HG02852 (cell line): ENCODE data around the gene NXPH4.

Source experiments
- ATAC-seq: cut with Tn5 transposase; IDR thresholded peaks from one replicate; pipeline ENCODE4 v1.9.1; 2021; ENCODE audit warnings: mild to moderate bottlenecking, moderate library complexity; ENCODE audit not compliant: unreplicated experiment

Gene NXPH4

DNA sequence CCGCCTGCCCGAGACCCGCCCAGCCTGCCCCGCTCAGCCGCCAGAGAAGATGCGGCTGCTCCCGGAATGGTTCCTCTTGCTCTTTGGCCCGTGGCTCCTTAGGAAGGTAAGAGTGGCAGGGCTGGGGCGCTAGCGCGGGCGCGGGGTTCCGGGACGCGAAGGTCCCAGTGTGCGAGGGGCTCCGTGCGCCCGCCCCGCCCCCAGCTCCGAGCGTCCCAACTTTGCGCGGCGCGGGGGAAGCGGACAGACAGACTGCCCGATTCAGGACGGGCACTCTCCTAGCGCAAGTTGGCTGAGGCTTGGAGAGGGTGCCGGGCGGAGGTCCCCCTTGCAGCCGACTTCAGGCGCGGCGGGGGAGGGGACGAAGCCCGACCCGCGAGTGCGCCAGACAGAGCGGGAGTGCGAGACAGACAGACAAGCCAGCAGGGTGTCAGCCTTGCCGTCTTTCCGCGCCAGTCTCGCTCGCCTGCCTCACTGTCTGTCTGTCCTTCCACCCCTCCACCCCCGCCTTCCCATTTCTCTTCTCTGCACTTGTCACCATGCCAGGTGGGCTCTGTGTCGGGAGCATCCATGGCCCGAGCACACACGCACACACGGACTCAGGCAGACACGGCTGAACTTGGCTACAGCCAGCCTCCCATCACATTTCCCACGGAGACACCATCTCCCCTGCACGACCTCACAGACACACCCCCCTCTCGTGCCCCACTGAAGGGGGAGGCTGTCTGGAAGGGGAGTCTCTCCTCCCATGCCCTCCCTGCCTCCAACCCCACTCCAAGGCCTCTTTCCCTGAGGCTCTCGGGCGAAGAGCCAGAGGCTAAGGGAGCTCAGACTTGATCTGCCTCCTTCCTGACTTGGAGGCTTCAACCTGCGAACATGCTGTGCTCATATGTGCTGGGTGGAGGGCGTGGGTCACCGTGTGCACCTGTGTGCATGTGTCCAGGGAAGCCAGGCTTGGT is 606 bp downstream of the NXPH4 start:
- peak; percentile 3 for ATAC-seq

DNA sequence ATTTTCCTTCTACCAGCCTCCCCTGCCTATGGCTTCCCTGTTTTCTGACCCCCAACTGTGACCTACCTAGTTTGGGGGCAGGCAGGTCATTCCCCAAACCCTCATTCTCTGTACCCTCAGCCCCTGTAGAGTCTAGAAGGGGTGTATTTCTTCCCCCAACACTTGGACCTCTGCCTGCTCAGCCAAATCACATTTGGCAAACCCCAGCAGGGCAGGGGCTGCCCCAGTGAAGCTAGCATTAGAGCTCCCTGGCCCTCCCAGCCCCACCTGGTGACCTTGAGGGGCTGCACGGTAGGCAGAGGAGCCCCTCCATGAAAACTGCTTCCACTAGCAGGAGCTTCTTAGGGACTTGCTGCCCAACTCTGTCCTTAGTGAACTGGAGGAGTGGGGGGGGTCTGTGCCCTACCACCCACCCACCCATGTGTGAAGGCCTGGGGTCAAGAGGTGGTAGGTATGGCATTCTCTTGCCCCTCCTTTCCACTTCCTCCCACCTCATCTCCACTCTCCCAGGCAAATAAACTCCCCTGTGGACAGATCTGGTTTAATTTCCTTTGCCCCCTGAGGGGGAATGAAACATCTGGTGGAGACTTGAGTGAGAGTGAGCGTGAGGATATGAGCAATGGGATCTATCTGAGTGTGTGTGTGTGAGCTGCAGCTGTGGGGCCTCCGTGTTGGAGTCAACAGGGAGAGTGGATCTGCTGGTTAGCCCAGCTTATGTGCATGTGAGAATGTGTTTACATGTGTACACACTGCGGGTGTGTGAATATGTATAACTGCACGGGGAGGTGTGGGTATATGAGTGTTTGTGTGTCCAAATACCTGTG is 1.6 kb downstream of the NXPH4 start:
- no peak for ATAC-seq

DNA sequence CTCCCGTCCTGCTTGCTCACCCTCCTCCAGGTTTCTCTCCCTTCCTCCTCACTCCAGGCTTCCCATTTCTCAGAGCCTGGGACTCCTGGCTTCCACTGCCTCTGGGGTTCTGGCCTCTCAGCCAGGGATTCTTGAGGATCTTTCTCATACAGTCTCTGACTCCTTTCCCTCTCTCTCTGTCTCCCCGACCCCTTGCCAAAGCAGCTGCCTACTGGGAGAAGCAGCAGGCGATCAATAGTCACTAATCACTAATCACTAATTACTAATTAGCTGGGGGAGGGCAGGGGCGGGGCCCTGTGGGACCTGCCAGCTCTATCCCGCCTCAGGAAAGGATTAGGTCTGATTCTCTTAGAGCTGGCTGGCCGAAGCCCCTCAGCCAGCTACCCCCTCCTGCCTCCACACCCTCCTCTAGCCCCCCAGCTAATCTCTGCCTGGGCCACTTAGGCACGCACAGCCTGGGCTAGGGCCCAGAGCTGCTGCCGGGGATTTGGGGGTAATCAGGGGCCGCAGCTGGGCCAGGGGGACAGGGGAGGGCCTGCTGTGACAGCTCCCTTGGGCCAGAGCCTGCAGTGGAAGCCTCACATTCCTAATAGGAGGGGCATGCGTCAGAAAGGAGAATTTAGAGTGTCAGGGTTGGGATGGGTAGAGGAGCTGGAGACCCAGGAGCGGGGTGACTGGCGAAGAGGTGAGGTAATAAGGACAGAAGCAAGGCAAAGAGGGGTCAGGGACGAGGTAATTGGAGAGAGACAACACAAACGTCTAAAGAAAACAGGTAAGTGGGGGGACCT is 2.8 kb downstream of the NXPH4 start:
- ATAC-seq = no peak

DNA sequence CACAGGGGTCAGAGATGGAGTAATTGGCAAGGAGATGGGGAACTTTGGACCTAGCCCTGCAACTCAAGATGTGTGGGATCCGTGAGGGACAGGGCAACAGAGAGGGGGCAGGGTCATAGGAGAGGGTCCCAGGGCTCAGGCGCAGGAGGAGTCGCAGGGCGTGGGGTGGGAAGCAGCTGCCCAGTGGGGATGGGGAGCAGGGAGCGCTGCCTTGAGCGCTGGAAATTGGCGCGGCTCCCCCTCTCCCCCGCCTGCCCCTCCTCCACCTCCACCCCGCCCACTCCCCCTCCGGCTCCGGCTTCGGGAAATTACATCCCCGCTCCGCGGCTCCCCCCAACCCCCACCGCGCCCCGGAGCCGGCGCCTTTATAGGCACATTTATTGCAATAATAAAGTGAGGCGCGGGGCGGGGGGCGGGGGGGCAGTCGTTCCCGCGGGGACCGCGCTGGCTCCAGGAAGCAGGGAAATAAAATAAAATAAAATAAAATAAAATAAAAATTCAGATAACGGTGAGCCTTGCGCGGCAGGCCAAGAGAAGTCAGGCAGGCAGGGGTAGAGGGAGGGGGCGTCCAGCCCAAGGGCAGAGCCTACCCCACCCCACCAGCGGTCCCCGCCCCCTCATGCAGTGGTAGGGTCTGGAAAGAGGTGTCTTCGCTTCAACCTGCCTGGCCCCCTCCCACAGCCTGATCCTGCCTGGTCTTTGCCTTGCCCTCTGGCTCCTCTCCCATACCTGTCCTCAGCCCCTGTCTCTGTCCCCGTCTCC is 3.6 kb downstream of the NXPH4 start:
- ATAC-seq = no peak

DNA sequence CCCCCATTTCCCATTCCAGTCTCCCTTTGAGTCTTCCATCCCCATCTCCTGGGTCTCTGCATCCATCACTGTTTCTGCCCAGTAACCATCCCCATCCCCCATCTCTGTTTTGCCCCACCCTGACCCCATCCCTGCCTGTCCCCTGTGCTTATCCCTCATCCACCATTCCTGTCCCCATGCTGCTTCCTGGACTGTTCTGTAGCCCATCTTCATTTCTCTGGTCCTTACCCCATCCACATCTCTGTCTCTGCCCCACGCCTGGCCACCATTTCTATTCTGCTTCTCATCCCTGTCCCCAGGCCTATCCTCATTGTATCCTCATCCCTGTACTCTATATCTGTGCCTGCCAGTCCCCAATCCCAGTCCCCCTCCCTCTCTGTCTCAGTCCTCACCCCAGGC is 4.2 kb downstream of the NXPH4 start:
- no peak for ATAC-seq

DNA sequence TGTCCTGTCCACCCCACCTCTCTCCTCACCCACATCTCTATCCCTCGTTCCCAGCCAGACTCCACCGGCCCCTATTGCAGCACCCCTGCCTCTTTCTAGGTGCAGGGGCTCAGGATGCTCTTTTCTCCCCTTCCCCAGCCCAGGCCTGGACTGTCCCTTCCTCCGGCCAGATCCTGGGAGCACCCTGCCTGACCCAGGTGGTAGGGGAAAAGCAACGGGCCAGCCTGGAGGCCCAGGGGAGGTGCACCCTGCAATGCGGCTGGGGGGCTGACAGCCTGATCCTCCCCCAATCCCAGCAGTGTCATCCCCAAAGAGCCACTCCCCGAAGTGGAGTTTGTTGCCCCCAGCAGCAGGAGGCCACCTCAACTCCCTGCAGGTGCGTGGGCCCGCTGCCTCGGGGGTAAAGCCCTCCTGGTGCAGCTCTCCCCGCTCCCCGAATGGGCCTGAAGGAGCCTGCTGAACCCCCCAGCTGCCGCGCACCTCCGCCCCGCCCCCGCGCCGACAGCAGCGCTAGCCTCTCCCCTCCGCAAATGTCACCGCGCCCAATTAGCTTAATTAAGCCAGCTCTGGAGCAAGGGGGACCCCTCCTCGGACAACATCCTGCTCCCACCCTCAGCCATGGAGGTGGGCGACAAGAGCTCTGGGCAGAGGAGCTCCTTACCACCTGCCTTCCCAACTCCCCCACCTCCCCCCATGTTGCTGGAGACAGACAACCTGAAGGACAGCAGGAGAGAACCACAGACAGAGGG is 4.7 kb downstream of the NXPH4 start:
- no peak for ATAC-seq

DNA sequence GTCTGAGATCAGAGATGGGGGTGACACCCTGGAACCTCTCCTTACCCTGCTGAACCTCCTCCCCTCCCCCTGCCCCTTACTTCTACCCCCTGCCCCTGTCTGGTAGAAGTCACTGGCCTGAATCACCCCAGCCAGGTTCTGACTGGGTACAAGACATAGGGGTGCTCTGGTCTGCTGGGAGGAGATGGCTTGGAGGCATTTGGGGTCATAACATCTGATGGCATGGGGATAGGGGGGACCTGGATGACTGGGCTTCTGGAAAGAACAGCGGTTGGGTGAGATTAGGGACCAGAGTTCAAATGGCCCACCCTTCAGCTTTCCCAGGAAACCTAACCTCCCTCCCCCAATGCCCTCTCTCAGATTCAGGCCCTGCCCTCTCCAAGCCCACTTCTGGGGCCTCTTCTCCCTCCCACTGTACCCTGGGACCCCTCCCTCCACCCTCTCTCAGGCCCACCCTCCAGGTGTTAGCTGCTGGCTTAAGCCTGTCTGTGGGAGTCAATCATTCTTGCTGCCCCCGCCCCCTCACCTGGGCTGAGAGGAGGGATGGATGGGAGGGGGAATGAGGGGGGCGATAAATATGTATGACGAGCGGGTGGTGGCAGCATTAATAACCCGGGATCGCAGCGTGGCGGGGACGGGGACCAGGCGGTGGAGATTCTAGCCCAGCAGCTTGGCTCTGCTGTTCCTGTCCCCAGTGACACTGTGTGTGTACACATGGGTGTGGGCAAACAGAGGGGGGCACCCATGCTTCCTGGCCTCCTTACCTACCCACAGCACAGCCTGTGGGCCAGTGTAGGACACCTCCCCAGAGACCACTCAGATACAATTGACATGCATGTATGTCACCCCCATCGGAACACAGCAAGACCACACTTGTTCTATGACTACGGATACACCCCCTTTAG is 5.9 kb downstream of the NXPH4 start:
- ATAC-seq = no peak

DNA sequence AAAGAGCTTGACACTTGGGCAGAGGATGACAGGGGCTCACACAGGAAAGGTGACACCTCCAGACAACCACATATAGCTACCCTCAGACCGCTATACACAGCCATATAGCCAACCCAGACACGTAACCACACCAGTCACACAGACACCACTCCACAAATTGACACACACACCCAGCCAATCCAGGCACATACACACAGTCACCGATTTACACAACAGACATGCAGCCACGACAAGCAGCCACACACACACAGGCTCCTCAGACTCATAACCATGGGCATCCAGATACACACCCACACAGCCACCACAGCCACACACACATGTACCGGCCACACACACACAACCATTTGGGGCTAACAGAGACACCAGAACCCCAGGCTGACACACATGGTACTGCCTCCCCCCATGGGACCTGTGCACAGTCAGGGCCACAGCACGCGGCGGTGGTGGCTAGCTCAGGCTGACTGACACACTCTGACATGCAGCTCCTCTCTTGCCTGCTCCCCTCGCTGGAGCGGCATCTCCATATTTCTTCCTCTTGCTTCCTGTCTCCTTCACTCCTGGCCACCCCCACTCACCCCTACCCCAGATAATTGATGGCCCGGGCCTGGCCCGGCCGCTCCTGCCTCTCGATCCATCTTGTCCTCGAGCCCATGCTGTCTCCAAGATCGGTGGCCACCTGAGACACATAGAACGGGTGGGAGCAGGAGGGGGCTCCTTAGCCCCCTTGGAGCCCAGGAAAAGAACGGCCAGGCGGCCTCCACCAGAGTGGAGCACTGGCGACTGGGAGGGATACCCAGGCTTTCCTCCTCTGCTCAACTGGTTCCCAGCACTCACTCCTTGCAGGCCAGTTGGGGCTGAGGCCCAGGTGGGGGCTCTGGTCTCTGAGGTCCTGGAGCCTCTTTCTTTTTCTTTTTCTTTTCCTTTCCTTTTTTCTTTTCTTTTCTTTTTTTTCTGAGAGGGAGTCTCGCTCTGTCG is 6.9 kb downstream of the NXPH4 start:
- no peak for ATAC-seq

DNA sequence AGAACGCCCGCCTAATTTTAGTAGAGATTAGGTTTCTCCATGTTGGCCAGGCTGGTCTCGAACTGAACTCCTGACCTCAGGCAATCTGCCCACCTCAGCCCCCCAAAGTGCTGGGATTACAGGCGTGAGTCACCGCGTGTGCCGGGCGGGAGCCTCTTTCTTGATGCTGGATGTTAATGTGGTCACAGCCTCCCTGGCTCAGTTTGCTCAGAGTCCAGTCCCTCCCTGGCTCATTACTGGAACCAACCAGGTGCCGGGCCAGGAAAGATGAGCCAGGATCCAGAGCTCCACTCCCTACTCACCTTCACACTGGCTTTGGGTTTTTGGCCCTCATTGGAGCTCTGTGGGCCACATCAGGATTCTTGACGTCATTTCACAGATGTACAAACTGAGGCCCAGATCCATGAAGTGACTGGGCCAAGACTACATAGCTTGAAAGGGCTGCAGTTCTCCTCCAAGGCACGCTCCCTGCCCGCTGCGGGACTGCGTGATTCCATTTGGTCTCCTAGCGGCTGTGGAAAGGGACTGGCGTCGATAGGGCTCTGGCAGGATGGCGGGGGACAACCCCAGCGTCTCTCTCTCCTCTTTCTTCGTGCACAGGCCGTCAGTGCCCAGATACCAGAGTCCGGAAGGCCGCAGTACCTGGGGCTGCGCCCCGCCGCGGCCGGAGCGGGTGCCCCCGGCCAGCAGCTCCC is 7.8 kb downstream of the NXPH4 start:
- ATAC-seq = no peak

DNA sequence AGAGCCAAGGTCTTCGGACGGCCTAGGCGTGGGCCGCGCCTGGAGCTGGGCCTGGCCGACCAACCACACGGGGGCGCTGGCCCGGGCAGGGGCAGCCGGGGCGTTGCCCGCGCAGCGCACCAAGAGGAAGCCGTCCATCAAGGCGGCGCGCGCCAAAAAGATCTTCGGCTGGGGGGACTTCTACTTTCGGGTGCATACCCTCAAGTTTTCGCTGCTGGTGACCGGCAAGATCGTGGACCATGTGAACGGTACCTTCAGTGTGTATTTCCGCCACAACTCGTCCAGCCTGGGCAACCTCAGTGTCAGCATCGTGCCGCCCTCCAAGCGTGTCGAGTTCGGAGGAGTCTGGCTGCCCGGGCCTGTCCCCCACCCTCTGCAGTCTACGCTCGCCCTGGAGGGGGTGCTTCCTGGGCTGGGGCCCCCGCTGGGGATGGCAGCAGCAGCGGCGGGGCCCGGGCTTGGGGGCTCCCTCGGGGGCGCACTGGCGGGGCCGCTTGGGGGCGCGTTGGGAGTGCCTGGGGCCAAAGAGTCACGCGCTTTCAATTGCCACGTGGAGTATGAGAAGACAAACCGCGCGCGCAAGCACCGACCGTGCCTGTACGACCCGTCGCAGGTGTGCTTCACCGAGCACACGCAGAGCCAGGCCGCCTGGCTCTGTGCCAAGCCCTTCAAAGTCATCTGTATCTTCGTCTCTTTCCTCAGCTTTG is 8.5 kb downstream of the NXPH4 start:
- no peak for ATAC-seq

DNA sequence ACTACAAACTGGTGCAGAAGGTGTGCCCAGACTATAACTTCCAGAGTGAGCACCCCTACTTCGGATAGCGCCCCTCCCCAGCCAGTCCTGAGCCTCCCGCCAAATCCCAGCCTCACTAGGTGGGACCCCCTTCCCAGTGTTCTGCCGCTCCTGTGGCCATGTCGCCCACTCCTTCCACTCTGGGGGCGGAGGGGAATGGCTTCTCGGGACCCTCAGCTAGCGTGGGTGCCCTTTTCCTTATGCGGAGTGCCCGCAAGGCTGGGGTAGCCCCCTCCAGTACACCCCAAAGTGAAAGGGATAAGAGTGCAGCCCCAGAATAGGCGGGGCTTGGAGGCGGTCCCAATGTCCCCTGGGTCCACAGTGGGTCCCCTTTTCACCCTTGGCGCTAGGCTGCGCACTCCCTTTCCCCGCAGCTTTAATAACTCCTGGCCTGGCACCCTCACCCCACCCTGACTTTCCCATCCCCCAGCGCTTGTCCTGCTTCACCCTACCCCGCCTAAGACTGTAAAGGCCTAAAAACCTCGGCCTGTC is 9.2 kb downstream of the NXPH4 start:
- no peak for ATAC-seq

DNA sequence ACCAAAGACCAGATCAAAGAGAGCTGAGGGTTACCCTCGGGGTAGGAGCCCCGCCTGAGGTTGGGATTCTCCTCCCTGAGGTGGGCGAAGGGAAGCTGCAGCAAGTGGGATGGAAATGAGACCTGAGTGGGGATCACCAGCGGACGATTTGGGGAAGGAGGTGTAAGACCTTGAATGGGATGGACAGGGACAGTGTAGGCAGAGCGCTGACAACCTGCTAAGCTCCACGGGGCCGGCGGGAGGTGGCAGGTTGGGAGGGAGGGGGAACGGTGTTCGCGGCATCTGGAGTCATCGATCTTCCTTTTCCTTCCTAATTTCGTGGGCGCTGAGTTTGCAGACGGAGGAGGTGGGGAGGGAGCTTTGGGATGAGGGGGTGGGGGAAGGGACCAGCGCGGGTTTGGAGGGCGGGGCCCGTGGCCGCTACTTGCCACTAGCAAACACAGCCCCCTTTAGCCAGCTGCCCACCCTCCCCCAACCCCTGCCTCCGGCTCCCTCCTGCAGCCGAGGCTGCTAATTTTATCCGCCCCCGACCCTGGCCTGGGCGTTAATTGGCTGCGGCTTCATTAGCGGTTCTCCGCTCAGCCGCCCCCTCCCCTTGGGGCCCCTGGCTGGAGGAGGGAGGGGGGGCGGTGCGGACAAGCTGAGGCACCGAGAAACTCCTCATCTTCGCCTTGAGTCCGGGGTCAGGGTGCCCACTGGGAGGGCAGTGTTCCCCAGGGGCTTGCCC is 10.2 kb downstream of the NXPH4 start:
- ATAC-seq = no peak

DNA sequence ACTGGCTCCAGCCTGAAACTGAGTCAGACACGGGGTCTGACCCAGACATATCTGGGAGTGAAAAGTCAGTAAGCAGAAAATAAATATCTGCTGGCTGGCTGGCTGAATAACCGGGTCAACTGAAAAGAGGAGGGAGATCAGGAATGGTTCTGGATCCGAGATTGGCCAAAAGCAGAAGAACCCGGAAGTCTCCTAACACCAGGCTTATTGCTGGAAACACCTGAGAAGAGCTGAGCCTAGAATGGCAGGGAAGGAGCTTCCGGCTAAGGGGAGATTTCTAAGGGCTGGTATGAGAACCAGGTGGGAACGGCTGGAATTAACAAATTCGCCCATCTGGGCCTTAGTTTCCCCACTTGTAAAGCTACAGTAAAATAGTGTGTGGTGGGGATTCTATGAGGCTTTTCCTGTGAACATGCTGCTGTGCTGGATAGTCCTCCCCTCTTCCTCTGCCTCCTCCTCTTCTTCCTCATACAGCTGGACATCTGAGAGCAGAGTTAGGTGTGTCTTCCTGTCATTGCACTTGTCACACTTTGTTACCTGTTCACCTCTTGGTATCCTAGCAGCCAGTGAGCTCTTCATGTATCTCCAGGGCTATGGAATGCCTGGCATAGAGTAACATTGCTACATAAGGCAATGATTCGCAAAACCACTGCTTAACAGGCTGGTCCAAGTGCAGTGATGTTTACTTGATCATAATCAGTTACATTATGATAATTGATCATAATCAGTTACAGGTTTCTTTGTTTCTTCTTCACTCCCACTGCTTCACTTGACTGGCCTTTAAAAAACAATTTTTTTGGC is 10.9 kb downstream of the NXPH4 start:
- ATAC-seq = no peak

DNA sequence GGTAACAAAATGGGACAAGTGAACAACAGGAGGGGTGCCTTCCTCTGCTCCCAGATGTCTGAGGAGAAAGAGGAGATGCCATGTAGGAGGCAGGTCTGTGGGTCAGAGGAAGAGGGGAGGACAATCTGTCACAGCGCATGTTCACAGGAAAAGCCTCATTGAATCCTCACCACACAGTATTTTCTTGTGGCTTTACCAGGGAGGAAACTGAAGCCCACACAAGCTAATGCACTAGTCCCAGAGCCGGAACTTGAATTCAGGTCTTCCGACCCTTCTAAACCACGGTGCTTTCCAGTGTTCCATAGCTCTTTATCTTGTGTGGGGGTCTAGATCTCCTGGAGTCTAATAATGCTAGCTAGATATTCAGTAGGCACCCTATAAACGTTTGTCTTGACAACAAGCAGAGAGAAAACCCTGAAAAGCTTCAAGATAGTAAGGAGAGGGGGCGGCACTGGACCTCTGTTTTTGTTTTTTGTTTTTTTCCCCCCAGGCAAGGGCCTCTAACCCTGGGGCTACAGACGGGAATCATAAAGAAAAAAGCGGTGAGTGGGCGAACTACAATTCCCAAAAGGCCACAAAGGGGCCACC is 12.5 kb downstream of the NXPH4 start:
- ATAC-seq = peak; percentile 12
